ENCODE measurements around the gene GALT.

Gene GALT

DNA sequence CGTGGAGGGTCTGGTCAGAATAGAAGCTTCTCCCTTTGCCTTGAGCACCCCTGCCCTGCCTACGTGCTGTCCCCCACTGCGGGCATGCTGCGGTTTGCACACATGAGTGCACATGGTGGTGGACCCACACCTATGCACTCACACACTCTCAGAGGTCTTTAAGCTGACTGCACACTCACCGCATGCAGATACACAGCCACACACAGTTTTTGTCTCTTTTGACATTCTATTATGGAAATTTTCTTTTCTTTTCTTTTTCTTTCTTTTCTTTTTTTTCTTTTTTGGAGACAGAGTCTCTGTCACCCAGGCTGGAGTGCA is 17.0 kb upstream of the GALT start:
- TF ChIP-seq, protein P1, sequence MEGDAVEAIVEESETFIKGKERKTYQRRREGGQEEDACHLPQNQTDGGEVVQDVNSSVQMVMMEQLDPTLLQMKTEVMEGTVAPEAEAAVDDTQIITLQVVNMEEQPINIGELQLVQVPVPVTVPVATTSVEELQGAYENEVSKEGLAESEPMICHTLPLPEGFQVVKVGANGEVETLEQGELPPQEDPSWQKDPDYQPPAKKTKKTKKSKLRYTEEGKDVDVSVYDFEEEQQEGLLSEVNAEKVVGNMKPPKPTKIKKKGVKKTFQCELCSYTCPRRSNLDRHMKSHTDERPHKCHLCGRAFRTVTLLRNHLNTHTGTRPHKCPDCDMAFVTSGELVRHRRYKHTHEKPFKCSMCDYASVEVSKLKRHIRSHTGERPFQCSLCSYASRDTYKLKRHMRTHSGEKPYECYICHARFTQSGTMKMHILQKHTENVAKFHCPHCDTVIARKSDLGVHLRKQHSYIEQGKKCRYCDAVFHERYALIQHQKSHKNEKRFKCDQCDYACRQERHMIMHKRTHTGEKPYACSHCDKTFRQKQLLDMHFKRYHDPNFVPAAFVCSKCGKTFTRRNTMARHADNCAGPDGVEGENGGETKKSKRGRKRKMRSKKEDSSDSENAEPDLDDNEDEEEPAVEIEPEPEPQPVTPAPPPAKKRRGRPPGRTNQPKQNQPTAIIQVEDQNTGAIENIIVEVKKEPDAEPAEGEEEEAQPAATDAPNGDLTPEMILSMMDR (IDR thresholded peaks at IDR 0.05; ENCODE audit: low read depth, low read length): no peak
- TF ChIP-seq MYC (IDR thresholded peaks at IDR 0.05; ENCODE audit: low read depth, low read length) (no peak), POLR2A (IDR thresholded peaks at IDR 0.05; ENCODE audit: extremely low read depth, insufficient read length) (no peak)
- TF ChIP-seq, protein P2, sequence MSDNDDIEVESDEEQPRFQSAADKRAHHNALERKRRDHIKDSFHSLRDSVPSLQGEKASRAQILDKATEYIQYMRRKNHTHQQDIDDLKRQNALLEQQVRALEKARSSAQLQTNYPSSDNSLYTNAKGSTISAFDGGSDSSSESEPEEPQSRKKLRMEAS (IDR thresholded peaks at IDR 0.05; ENCODE audit: low read depth, low read length): no peak
- DNase-seq (ENCODE audit: low read depth): no peak
- no peak overlapping the region for H3K4me3 ChIP-seq (ENCODE audit: low read depth, low read length)

DNA sequence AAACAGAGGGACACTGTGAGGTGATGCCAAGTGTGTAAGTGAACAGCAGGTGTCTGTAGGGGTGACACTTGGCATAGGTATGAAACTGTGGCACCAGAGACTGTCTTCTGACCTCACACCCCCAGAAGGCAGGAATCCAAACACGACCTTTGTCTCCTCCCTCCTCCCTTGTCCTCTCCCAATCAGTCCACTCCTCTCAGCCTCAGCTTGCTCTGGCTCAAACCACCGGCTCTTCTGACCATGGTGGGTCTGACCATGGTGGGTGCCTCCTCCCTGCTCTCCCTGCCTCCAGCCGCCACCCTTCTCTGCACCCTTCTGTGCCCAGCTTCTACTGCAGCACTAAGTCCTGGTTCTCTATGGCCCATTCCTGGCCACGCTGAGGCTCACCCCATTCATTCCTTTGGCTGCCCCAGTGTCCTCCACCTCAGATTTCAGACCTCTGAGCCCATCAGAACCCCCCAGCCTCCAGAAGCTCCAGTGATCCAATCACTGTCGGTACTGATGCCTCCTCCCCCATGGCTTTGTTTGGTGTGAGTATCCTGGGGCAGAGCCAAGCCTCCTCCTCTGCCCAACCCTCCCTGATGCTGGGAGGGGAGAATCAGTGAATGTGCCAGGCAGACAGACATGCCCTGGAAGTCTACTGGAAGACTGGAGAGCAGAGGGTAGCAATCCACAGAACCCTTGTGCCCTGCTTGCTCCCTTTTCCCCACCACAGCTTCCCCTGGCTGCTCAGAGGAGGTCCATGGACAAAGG is 15.9 kb upstream of the GALT start:
- no peak overlapping the region for H3K4me3 ChIP-seq (ENCODE audit: low read depth, low read length)
- TF ChIP-seq, protein P1 (IDR thresholded peaks at IDR 0.05; ENCODE audit: low read depth, low read length): no peak
- no peak for DNase-seq (ENCODE audit: low read depth)

DNA sequence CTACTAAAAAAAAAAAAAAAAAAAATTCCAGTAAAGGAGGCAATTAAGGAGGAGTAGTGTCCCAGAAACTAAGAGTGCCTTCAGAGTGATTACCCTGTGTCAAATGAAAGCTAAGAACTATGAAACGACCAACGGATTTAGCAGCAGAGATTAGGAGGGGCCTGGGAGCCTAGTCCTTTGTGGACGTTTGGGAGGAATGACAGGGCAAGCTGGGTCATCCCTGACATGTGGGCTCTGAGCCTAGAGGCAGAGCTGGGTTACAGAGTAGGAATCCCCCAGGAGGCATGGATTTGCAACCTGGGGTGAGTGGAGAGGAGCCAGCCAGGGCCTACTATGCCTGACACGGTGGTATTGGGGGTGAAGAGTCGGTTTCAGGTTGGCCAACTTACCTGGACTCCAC is 13.3 kb upstream of the GALT start:
- TF ChIP-seq POLR2A (IDR thresholded peaks at IDR 0.05; ENCODE audit: extremely low read depth, insufficient read length) (no peak), MYC (IDR thresholded peaks at IDR 0.05; ENCODE audit: low read depth, low read length) (no peak)
- TF ChIP-seq, protein P1 (IDR thresholded peaks at IDR 0.05; ENCODE audit: low read depth, low read length): no peak
- TF ChIP-seq, protein P2 (IDR thresholded peaks at IDR 0.05; ENCODE audit: low read depth, low read length): no peak
- no peak for DNase-seq (ENCODE audit: low read depth)
- H3K4me3 ChIP-seq (ENCODE audit: low read depth, low read length): no peak overlapping the region

DNA sequence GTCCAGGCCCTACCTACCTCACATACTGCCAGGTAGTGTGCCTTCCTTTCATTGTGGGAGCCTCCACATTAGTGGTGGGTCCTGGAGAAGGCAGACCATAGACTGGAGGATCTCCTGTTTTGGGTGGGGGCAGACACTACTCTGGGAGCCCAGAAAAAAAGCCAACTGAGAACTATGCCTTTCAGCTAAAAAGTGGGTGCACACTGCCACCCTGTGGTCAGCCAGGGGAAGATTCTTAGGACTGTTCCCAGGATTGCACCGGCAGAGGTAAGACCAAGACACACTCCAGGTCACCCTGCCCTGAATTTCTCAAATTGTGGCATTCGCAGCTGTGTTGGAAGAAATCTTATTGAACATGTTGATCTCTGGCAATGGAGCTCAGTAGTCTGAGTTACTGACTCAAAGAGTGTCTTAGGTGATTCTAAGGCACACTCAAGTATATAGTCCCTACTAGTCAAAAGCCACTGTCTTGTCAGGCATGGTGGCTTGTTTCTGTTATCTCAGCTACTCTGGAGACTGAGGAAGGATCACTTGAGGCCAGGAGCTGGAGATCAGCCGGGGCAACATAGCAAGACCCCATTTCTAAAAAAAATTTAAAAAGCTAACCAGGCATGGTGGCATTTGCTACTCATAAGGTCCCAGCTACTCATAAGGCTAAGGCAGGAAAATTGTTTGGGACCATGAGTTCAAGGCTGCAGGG is 12.5 kb upstream of the GALT start:
- no peak overlapping the region for H3K4me3 ChIP-seq (ENCODE audit: low read depth, low read length)
- TF ChIP-seq MYC (IDR thresholded peaks at IDR 0.05; ENCODE audit: low read depth, low read length) (peak; percentile 75), POLR2A (IDR thresholded peaks at IDR 0.05; ENCODE audit: extremely low read depth, insufficient read length) (peak; percentile 22)
- TF ChIP-seq, protein P1 (IDR thresholded peaks at IDR 0.05; ENCODE audit: low read depth, low read length): peak; percentile 99
- TF ChIP-seq, protein P2 (IDR thresholded peaks at IDR 0.05; ENCODE audit: low read depth, low read length): peak; percentile 61
- peak; percentile 93 for DNase-seq (ENCODE audit: low read depth)

DNA sequence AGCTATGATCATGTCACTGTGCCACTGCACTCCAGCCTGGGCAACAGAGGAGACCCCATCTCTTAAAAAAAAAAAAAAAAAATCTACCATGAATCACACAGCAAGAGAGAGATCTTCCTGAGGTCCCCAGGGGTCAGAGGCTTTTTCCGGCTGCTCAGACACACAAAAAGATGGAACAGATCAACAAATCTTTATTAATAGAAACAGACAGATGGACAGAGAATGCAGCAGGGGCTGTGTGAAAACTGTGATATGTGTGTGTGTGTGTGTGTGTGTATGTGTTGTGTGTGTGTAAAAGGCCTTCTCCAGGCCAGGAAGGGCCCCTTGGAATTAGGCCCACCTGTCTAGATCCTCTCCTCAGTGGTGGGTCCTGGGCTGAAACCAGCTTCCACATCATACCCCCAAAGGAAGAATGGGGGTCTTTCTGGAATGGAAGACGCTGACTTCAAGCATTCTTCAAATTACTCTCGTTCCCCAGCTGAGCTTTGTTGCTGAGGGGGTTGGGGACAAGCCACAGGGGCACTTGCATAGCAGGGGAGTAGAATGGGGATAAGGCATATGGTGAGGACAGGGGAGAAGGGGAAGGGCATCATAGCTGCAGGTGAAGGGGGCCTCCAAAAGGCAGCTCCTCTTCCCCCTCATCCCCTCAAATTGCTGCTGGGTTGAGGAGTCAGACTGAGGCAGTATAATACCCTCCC is 11.8 kb upstream of the GALT start:
- H3K4me3 ChIP-seq (ENCODE audit: low read depth, low read length): no peak overlapping the region
- DNase-seq (ENCODE audit: low read depth): no peak
- TF ChIP-seq, protein P1 (IDR thresholded peaks at IDR 0.05; ENCODE audit: low read depth, low read length): peak; percentile 1
- TF ChIP-seq, protein P2 (IDR thresholded peaks at IDR 0.05; ENCODE audit: low read depth, low read length): no peak
